Psoas muscle (tissue), 8 donors: Measurements from ENCODE around the gene SARDH. TPM values are rescaled to one million over a fixed set of nuclear protein-coding genes. Genes with fewer than 3 reads are reported as not detected.
"Not testable (repeated sequence)": the region's sequence is repeated elsewhere in the genome, so short reads cannot be mapped to it uniquely, and the experiment has no call there.

Experiments used
- ATAC-seq, 4 donors: fragments of 200-7000 bp; cut with Tn5 transposase; one replicate each; pipeline ENCODE4 v1.9.1; 2020; ENCODE audit warnings: moderate library complexity in 3 of 4, mild to moderate bottlenecking in 2 of 4
- DNase-seq, 2 donors: peaks; one replicate each; pipeline ENCODE4 v3.0.0-alpha.2; 2020
- H3K27ac ChIP-seq: fragments of 200-600 bp; one replicate; pipeline ENCODE4 v1.8.0; 2022
- H3K27me3 ChIP-seq, 3 donors: fragments of 200-600 bp in 1 of 3; one replicate each; pipeline versions ENCODE4 v1.6.1 to v1.8.0; 2013 to 2022; ENCODE audit warnings: low read length in 2 of 3, mild to moderate bottlenecking in 2 of 3, moderate library complexity in 1 of 3; ENCODE audit not compliant: insufficient read depth in 3 of 3
- H3K36me3 ChIP-seq, 2 donors: fragments of 200-600 bp in 1 of 2; one replicate each; pipeline versions ENCODE4 v1.6.1 to v1.8.0; 2013 to 2022; ENCODE audit warnings: low read depth in 1 of 2, mild to moderate bottlenecking in 1 of 2, moderate library complexity in 1 of 2; ENCODE audit not compliant: insufficient read depth in 1 of 2
- H3K4me1 ChIP-seq: fragments of 200-600 bp; one replicate; pipeline ENCODE4 v1.8.0; 2022
- H3K4me3 ChIP-seq: fragments of 200-600 bp; one replicate; pipeline ENCODE4 v1.8.0; 2022; ENCODE audit warnings: mild to moderate bottlenecking
- H3K9me3 ChIP-seq: fragments of 200-600 bp; one replicate; pipeline ENCODE4 v1.8.0; 2022
- CTCF ChIP-seq: fragments of 200-600 bp; IDR thresholded peaks from one replicate; pipeline ENCODE4 v1.8.0; 2022; ENCODE audit warnings: antibody characterized with exemption
- WGBS, 3 donors: extraction: QIAGEN DNeasy Blood & Tissue Kit; methylation state at CpG; one replicate each; pipeline versions ENCODE4 v1.1.6 to v1.1.7; 2013; 5-methylcytosine and 5-hydroxymethylcytosine counted together
- intact Hi-C, 2 donors: fragments of 100-400 bp; cut with DNase I; formaldehyde crosslinking; loops; one replicate each; pipeline versions ENCODE4 v1.11.0 to v1.14.2; 2022
- polyA plus RNA-seq, 3 donors: library from polyadenylated mRNA; stranded (reverse); fragments of 200-250 nt; gene quantifications; one replicate each; pipeline ENCODE4 v1.2.3, GENCODE V29; 2013
- total RNA-seq, 4 donors: library from RNA; stranded (reverse); fragmentation: NEBNext Ultra II Directional in 2 of 4; extraction: Animal tissue kit (Norgen Biotek cat#: 25700) in 2 of 4; gene quantifications; one replicate each; pipeline versions ENCODE4 v1.2.1 to v1.2.4, GENCODE V29; 2021 to 2023
- donor health status: healthy with polysubstance abuse.
- donor health status: DM: no; HTN: no; CAD: no; lungs with moderate emphysema.
- donor health status: Bipolar disorder and iron deficiency.
- donor health status: healthy.
- donor health status: DM: yes; HTN: yes; CAD: no.
- donor health status: DM: no; HTN: no; CAD: no.
- donor health status: DM: no; HTN: no; CAD: no.
- donor health status: DM: yes; HTN: yes; CAD: no.

SARDH gene
- total and polyA plus RNA-seq, 7 donors, result 0.16 to 2.5 (median 0.62) TPM

- ATAC-seq, result no peak
- H3K9me3 ChIP-seq, result no peaks in the 10 kb centered on the region
- H3K27me3 ChIP-seq, result peaks cover 0 to 8% (median 2%) of the 10 kb centered on the region in 3 donors
- intact Hi-C loops, result no loop called here
- no peaks in the 10 kb centered on the region for H3K36me3 ChIP-seq
- no peak overlapping the region for H3K4me3 ChIP-seq
- no peak for DNase-seq
- H3K4me1 ChIP-seq, result no peaks in the 10 kb centered on the region
- no peak for TF ChIP-seq CTCF
- H3K27ac ChIP-seq, result no peak overlapping the region
- WGBS, 3 donors, result 56 to 62% (median 58%) methylated on average over 15 of the region's 15 CpGs
Observed at GRCh38 chr9:133679056-133679455, 59.1 kb downstream of the SARDH start.

- no peak overlapping the region for H3K27ac ChIP-seq
- peak in 1 of 2 donors; percentile 17 for DNase-seq
- TF ChIP-seq CTCF, result no peak
Observed at GRCh38 chr9:133677126-133678010, 60.8 kb downstream of the SARDH start.

DNA sequence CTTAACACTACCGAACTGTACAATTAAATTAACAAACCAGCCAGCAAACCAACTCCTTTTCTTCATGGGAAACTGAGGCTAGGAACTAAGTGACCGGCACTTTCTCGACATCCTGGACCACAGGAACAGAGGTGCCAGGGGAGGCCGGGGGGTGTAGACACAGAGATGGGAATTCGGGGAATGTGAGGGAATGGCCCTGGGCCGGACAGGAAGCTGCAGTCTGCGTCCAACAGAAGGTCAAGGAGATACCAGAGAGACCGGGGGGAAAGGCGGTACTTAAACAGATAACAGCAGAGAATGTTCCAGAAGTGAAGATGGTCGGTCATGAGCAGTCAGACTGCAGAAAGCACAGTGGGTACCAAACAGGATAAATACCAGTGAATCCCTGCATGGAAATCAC lies 61.7 kb downstream of the SARDH start:
- WGBS, 3 donors, result 75 to 82% (median 79%) methylated on average over 10 of the region's 10 CpGs
- ATAC-seq (no peak), DNase-seq (peak in 1 of 2 donors; percentile 7)
- Histone ChIP-seq H3K27ac (no peak overlapping the region), H3K4me3 (no peak overlapping the region), H3K36me3 (no peaks in the 10 kb centered on the region), H3K9me3 (no peaks in the 10 kb centered on the region), H3K4me1 (no peaks in the 10 kb centered on the region), H3K27me3 (peaks cover 0 to 8% (median 4%) of the 10 kb centered on the region in 3 donors)
- intact Hi-C loops, result no loop called here
- TF ChIP-seq CTCF, result no peak

More at GRCh38 chr9:133677126-133678010, 60.8 kb downstream of the SARDH start:
- WGBS, 3 donors, result 93 to 96% (median 94%) methylated on average over 17 of the region's 17 CpGs
- Histone ChIP-seq H3K27me3 (peaks cover 0 to 8% (median 2%) of the 10 kb centered on the region in 3 donors), H3K4me3 (no peak overlapping the region), H3K36me3 (no peaks in the 10 kb centered on the region), H3K4me1 (no peaks in the 10 kb centered on the region), H3K9me3 (no peaks in the 10 kb centered on the region)
- intact Hi-C loops, result no loop called here
- no peak for ATAC-seq

DNA sequence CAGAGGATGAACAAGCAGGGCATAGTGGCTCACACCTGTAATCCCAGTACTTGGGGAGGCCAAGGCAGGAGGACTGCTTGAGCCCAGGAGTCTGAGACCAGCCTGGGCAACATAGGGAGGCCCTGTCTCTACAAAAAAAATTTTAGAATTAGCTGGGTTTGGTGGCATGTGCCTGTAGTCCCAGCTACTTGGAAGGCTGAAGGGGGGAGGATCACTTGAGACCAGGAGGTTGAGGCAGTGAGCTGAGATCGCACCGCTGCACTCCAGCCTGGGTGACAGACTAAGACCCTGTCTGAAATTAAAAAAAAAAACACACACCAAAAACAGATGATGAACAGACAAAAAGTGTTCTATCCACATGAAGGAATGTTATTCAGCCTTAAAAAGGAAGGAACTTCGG lies 62.4 kb downstream of the SARDH start:
- H3K9me3 ChIP-seq, intact Hi-C loops, H3K4me1 ChIP-seq, ATAC-seq, H3K36me3 ChIP-seq, DNase-seq, H3K4me3 ChIP-seq, H3K27ac ChIP-seq, H3K27me3 ChIP-seq: not testable (repeated sequence)
- 97 to 99% (median 98%) methylated on average over 3 of the region's 3 CpGs for WGBS, 3 donors

GRCh38 chr9:133674091-133674490 lies 64.1 kb downstream of the SARDH start:
- no peaks in the 10 kb centered on the region for H3K9me3 ChIP-seq
- peaks cover 0 to 8% (median 2%) of the 10 kb centered on the region in 3 donors for H3K27me3 ChIP-seq
- ATAC-seq (no peak), DNase-seq (peak; percentile 3 to 12)
- TF ChIP-seq CTCF, result no peak
- WGBS, 3 donors, result 94 to 97% (median 95%) methylated on average over 14 of the region's 14 CpGs
- no peak overlapping the region for H3K4me3 ChIP-seq
- intact Hi-C loops, result no loop called here
- H3K4me1 ChIP-seq, result no peaks in the 10 kb centered on the region
- no peak overlapping the region for H3K27ac ChIP-seq
- H3K36me3 ChIP-seq, result no peaks in the 10 kb centered on the region
